Keratinocyte (primary cell): Measurements from ENCODE around the gene PPP1R1C.

Experiments
- EZH2 ChIP-seq: IDR thresholded peaks from one replicate; pipeline ENCODE4 v1.6.1; 2012; ENCODE audit warnings: inconsistent platforms, mild to moderate bottlenecking, low read length, moderate library complexity
- TF ChIP-seq, protein P1 (sequence below), 3 experiments: IDR thresholded peaks in 1 of 3; conservative IDR thresholded peaks in 1 of 3; optimal IDR thresholded peaks in 1 of 3; 2 replicates in 2 of 3; 3 replicates in 1 of 3; pipeline versions ENCODE3 to v1.5.1; 2011; ENCODE audit warnings: low read length in 3 of 3, mild to moderate bottlenecking in 3 of 3, moderate library complexity in 2 of 3, control low read depth in 1 of 3, inconsistent platforms in 1 of 3; ENCODE audit not compliant: insufficient read depth in 2 of 3; ENCODE audit errors: extremely low read depth in 1 of 3

DNA sequence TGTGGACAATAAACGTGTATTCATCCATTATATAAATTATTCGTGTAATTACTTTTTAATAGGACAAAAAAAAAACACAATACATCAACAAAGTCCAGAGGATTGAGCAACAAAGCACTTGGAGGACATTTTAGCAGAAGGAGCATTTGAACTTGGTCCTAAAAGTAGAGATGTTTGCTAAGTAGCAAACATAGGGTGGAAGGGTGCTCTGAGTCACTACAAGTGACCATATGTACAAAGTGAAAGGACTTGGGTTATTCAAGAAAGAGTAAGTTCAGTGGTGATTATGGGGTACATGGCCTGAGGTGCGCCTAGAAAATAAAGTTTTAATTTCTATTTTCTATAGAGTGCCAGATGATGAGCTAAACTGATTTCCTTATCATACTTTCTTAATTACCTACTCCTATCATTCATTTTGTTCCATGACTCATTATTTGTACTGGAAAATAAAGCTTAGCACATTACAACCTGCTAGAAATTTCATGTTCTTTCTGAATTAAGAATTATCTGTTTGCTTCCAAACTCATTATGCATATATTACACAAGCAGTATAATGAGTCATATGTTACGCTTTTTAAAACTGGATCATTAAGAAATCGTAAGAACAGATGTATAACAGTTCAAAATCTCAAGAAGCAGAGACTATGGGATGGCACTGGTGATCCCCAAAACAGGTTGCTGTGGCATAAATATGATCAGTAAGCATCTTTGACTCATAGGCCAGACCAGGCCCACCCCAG lies 13.1 kb upstream of the PPP1R1C start:
- TF ChIP-seq, protein P1, sequence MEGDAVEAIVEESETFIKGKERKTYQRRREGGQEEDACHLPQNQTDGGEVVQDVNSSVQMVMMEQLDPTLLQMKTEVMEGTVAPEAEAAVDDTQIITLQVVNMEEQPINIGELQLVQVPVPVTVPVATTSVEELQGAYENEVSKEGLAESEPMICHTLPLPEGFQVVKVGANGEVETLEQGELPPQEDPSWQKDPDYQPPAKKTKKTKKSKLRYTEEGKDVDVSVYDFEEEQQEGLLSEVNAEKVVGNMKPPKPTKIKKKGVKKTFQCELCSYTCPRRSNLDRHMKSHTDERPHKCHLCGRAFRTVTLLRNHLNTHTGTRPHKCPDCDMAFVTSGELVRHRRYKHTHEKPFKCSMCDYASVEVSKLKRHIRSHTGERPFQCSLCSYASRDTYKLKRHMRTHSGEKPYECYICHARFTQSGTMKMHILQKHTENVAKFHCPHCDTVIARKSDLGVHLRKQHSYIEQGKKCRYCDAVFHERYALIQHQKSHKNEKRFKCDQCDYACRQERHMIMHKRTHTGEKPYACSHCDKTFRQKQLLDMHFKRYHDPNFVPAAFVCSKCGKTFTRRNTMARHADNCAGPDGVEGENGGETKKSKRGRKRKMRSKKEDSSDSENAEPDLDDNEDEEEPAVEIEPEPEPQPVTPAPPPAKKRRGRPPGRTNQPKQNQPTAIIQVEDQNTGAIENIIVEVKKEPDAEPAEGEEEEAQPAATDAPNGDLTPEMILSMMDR (optimal IDR thresholded peaks at IDR 0.05 in 1 of 3, IDR thresholded peaks at IDR 0.05 in 1 of 3, conservative IDR thresholded peaks at IDR 0.05 in 1 of 3; ENCODE audit: extremely low read depth in 1 of 3, insufficient read depth in 2 of 3, low read length in 3 of 3): no peak
- no peak for TF ChIP-seq EZH2
